Hematopoietic multipotent progenitor cell treated with erythropoietin and hydrocortisone succinate and interleukin-3 and kit ligand, for 8 days (in vitro differentiated cells): ENCODE data around the gene TLE4.
"Not testable (repeated sequence)": the region's sequence is repeated elsewhere in the genome, so short reads cannot be mapped to it uniquely, and the experiment has no call there.

ENCODE experiments used
- DNase-seq: peaks from one replicate; pipeline ENCODE4 v3.0.0-alpha.2; 2015

The TLE4 gene

GRCh38 chr9:79571309-79572031, at the start of gene TLE4:
Gene TLE4 (plus strand): TSS chr9:79571965. CDS start chr9:79572791, 826 bp downstream.
- DNase-seq: peak; percentile 99

GRCh38 chr9:79522793-79523192, 49.0 kb upstream of the TLE4 start:
- no peak for DNase-seq

GRCh38 chr9:79524266-79524665, 47.5 kb upstream of the TLE4 start:
- no peak for DNase-seq

DNA sequence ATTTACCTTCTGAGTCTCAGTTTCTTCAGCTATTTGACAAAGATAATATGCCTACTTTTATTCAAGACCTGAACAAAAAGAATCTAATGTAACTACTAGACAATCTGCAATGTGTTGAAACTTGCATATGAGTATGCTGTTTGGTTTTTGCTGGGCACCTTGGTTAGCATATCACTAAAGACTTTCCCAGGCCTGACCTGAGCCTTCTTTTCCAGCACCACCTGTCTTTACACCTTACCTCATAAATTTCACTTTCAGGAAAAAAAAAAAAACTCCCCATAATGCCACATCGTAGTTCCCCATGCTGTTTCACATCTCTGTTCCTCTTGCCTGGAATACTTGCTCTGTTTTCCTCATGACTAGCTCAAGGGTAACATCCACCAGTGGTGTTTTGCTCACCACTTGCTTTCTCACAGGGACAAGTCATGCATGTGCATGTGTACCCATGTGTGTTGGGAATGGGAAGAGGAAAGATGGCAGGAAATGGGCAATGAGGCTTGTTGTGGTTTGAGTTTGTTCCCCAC, 45.6 kb upstream of the TLE4 start:
- DNase-seq: no peak

DNA sequence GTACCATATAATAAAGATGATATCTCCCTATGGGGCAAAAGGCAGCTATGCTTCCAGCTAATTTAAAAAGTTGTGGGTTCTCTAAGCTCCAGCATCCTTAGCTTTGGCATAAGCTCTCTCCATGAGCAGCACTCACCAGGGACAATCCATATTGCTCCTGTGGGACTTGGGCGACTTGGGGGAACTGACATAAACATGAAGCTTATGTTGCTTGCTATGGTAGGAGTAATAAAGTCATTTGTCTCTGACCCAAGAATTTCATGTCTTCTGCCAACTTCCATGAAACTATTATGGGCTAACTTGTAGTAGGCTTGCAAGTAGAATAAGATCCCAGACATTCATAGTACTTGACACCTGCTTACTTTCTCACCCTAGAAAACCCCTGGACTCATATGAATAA, 36.2 kb upstream of the TLE4 start:
- no peak for DNase-seq

- DNase-seq: no peak
Measured at GRCh38 chr9:79537838-79538237, 33.9 kb upstream of the TLE4 start.

GRCh38 chr9:79542735-79543620, 28.8 kb upstream of the TLE4 start:
- DNase-seq: no peak

DNA sequence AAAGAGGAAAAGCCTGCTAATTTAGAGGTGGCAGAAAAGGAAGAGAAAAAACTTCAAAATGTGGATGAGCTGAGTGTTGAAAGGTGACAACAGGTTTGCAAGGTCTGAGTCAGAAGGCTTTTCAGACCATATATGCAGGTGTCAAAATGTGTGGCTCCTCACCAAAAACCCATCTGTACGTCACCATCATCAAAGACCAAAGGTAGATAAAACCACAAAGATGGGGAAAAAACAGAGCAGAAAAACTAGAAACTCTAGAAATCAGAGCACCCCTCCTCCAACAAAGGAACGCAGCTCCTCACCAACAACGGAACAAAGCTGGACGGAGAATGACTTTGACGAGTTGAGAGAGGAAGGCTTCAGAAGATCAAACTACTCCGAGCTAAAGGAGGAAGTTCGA, 27.4 kb upstream of the TLE4 start:
- not testable (repeated sequence) for DNase-seq

DNA sequence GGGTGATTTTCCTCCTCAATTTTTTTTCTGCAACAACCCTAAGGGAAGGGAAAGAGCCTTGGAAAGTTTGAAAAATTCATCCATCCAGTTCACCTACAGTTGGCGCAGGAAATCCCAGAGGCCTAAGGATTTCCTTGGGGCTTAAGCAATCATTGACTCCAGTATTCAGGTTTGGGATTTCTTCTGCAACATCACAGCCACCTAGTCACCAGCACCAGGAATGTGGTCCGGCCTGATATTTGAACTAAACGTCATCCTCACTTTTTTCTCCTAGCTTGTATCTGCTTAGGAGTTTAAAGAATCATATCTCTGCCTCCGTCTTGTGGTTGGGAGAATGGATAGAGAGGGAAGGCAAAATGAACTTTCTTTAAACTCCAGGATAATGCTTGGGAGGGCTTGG, 20.2 kb upstream of the TLE4 start:
- DNase-seq: no peak

GRCh38 chr9:79551994-79552393, 19.8 kb upstream of the TLE4 start:
- DNase-seq: no peak

GRCh38 chr9:79555474-79556089, 16.2 kb upstream of the TLE4 start:
- DNase-seq: no peak

GRCh38 chr9:79559495-79560181, 12.1 kb upstream of the TLE4 start:
- no peak for DNase-seq

GRCh38 chr9:79562749-79563386, 8.9 kb upstream of the TLE4 start:
- DNase-seq: no peak

DNA sequence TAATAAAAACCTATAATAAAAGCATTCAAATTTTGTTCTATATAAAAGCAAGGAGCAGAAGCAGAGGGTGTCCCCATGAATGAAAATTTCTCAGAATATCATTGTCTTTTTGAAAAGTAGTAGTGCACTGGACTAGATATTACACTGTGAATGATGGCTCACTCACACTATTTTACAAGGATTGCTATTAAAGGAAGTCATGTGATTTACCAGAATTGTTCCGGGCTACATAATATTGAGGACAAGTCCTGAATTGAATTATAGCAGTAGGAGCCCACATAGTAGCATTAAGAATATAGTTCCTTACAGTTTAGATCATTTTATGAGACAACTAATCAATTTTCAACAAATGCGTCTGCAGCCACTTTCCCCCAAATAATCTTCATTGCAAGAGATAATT, 7.7 kb upstream of the TLE4 start:
- no peak for DNase-seq

GRCh38 chr9:79565245-79565644, 6.5 kb upstream of the TLE4 start:
- DNase-seq: no peak

GRCh38 chr9:79567671-79568098, 4.1 kb upstream of the TLE4 start:
- no peak for DNase-seq

DNA sequence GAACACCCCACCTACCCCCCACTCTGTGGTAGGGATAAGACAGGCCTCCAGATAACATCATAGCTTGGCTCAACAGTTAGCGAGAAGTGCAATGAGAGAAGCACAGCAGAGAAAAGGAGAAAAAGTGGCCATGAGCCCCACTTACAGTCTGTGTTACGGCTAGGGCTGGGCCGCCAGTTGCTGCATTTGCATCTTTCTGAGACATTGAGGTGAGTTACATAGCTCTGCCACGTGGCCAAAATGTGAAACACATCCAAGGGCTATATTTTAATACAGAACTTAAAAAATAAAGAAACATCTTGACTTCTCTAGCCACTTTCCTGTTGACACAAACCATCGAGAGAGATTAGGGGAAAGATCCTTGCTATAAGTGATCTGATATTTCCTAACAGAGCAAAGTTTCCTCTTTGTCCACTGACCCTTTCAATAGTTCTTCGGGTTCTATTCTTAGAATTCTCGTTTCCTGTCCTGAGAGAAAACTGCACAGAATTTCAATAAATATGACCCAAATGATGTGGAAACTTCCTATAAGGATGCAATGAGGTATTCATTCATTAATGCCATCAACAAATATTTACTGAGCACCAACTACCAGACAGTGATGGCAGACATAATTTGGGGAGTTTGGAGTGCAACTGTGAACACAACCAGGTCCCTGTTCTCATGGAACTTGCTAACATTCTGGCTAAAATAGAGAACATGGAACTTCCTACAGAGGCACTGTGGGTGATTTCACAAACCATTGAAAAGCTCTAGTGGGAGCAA, 3.2 kb upstream of the TLE4 start:
- no peak for DNase-seq

GRCh38 chr9:79569814-79570447, 1.8 kb upstream of the TLE4 start:
- no peak for DNase-seq

GRCh38 chr9:79570448-79571308, 1.1 kb upstream of the TLE4 start:
- DNase-seq: peak; percentile 35

DNA sequence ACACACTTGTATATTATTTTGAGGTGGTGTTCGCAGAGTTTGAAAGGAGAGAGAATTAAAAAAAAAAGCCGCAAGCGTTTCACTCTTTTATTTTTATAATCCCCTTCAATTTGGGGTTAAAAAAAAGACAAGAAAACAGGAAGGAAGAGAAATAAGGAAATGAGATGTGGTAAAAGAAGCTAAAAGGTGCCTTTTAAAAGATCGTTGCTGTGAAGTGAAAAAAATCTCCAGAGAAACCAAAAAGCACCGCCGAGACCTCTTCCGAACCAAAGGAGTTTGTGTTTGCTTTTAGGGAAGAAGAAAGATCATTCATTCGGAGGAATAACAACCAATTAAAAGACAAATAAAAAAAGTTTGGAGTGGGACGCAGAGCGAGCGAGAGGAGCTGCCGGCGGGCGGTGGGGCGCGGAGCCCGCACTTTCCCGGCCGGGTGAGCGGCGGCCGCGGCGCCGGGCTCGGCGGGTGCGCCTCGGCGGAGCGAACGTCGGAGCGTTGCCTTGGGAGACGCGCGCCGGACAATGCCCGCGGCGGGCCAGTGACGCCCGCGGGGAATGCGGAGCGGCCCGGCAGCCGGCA, 355 bp downstream of the TLE4 start:
- DNase-seq: no peak
